ENCODE data around the gene CNKSR3. TPM values are rescaled to one million over a fixed set of nuclear protein-coding genes. Genes with fewer than 3 reads are reported as not detected.

CNKSR3 gene
- total and polyA plus RNA-seq, 2 experiments from 2014 or later: 4.4 to 4.7 TPM

- Histone ChIP-seq H3K36me3 (no peaks in the 10 kb centered on the region), H3K4me3 (no peak overlapping the region), H3K4me1 (ENCODE audit: low read depth) (no peaks in the 10 kb centered on the region), H3K27me3 (no peaks in the 10 kb centered on the region), H3K27ac (no peak overlapping the region), H3K9me3 (ENCODE audit: low read depth) (no peaks in the 10 kb centered on the region)
- no peak for DNase-seq (ENCODE audit: low read depth in 1 of 2, low spot score in 1 of 2)
- no peak for TF ChIP-seq CTCF (IDR thresholded peaks at IDR 0.05; ENCODE audit: low read depth, low read length)
Measured at GRCh38 chr6:154440022-154440421, 70.5 kb downstream of the CNKSR3 start.

- H3K9me3 ChIP-seq (ENCODE audit: low read depth): no peaks in the 10 kb centered on the region
- H3K27ac ChIP-seq: no peak overlapping the region
- DNase-seq (ENCODE audit: low read depth in 1 of 2, low spot score in 1 of 2): no peak
- no peak overlapping the region for H3K4me3 ChIP-seq
- no peaks in the 10 kb centered on the region for H3K27me3 ChIP-seq
- no peak for TF ChIP-seq CTCF (IDR thresholded peaks at IDR 0.05; ENCODE audit: low read depth, low read length)
- H3K4me1 ChIP-seq (ENCODE audit: low read depth): peaks cover 2% of the 10 kb centered on the region
- H3K36me3 ChIP-seq: no peaks in the 10 kb centered on the region
Measured at GRCh38 chr6:154438882-154439415, 71.5 kb downstream of the CNKSR3 start.

GRCh38 chr6:154435400-154435945 lies 75.0 kb downstream of the CNKSR3 start:
- H3K36me3 ChIP-seq: no peaks in the 10 kb centered on the region
- no peak for TF ChIP-seq CTCF (IDR thresholded peaks at IDR 0.05; ENCODE audit: low read depth, low read length)
- H3K4me3 ChIP-seq: no peak overlapping the region
- no peaks in the 10 kb centered on the region for H3K9me3 ChIP-seq (ENCODE audit: low read depth)
- no peaks in the 10 kb centered on the region for H3K27me3 ChIP-seq
- H3K27ac ChIP-seq: no peak overlapping the region
- DNase-seq (ENCODE audit: low read depth in 1 of 2, low spot score in 1 of 2): no peak
- H3K4me1 ChIP-seq (ENCODE audit: low read depth): peaks cover 21% of the 10 kb centered on the region

- DNase-seq (ENCODE audit: low read depth in 1 of 2, low spot score in 1 of 2): no peak
- Histone ChIP-seq H3K27me3 (no peaks in the 10 kb centered on the region), H3K9me3 (ENCODE audit: low read depth) (no peaks in the 10 kb centered on the region), H3K4me1 (ENCODE audit: low read depth) (peaks cover 29% of the 10 kb centered on the region), H3K36me3 (no peaks in the 10 kb centered on the region), H3K4me3 (no peak overlapping the region), H3K27ac (no peak overlapping the region)
- TF ChIP-seq CTCF (IDR thresholded peaks at IDR 0.05; ENCODE audit: low read depth, low read length): no peak
Measured at GRCh38 chr6:154434662-154435061, 75.8 kb downstream of the CNKSR3 start.

GRCh38 chr6:154433477-154434241 lies 76.8 kb downstream of the CNKSR3 start:
- no peaks in the 10 kb centered on the region for H3K9me3 ChIP-seq (ENCODE audit: low read depth)
- H3K27me3 ChIP-seq: no peaks in the 10 kb centered on the region
- TF ChIP-seq CTCF (IDR thresholded peaks at IDR 0.05; ENCODE audit: low read depth, low read length): no peak
- H3K4me1 ChIP-seq (ENCODE audit: low read depth): peaks cover 30% of the 10 kb centered on the region
- DNase-seq (ENCODE audit: low read depth in 1 of 2, low spot score in 1 of 2): peak in 1 of 2 donors; percentile 9
- no peaks in the 10 kb centered on the region for H3K36me3 ChIP-seq
- H3K4me3 ChIP-seq: no peak overlapping the region
- H3K27ac ChIP-seq: peak overlapping the region; percentile 82
